ENCODE results near the gene RASD1.

RASD1 gene

GRCh38 chr17:17526369-17526768 lies 30.2 kb upstream of the RASD1 start:
- no peak for DNase-seq

GRCh38 chr17:17525956-17526355 lies 29.8 kb upstream of the RASD1 start:
- DNase-seq: no peak

GRCh38 chr17:17525311-17525710 lies 29.1 kb upstream of the RASD1 start:
- no peak for DNase-seq

- no peak for DNase-seq
Measured at GRCh38 chr17:17523731-17524490, 27.7 kb upstream of the RASD1 start.

GRCh38 chr17:17523001-17523730 lies 27.0 kb upstream of the RASD1 start:
- DNase-seq: no peak

- DNase-seq: no peak
Measured at GRCh38 chr17:17520599-17521232, 24.5 kb upstream of the RASD1 start.

- DNase-seq: no peak
Measured at GRCh38 chr17:17519886-17520285, 23.7 kb upstream of the RASD1 start.

GRCh38 chr17:17518951-17519350 lies 22.8 kb upstream of the RASD1 start:
- no peak for DNase-seq

- DNase-seq: no peak
Measured at GRCh38 chr17:17518014-17518413, 21.8 kb upstream of the RASD1 start.

- DNase-seq: no peak
Measured at GRCh38 chr17:17516941-17517720, 20.9 kb upstream of the RASD1 start.

GRCh38 chr17:17515934-17516930 lies 20.0 kb upstream of the RASD1 start:
- DNase-seq: no peak

- no peak for DNase-seq
Measured at GRCh38 chr17:17514993-17515933, 19.1 kb upstream of the RASD1 start.

- no peak for DNase-seq
Measured at GRCh38 chr17:17514361-17514992, 18.3 kb upstream of the RASD1 start.

GRCh38 chr17:17513626-17514025 lies 17.4 kb upstream of the RASD1 start:
- no peak for DNase-seq

GRCh38 chr17:17512866-17513265 lies 16.7 kb upstream of the RASD1 start:
- no peak for DNase-seq

- no peak for DNase-seq
Measured at GRCh38 chr17:17511881-17512858, 16.0 kb upstream of the RASD1 start.

- DNase-seq: no peak
Measured at GRCh38 chr17:17511293-17511741, 15.1 kb upstream of the RASD1 start.

- DNase-seq: no peak
Measured at GRCh38 chr17:17510456-17511292, 14.5 kb upstream of the RASD1 start.
